ENCODE results near the gene HYAL1.

DNA sequence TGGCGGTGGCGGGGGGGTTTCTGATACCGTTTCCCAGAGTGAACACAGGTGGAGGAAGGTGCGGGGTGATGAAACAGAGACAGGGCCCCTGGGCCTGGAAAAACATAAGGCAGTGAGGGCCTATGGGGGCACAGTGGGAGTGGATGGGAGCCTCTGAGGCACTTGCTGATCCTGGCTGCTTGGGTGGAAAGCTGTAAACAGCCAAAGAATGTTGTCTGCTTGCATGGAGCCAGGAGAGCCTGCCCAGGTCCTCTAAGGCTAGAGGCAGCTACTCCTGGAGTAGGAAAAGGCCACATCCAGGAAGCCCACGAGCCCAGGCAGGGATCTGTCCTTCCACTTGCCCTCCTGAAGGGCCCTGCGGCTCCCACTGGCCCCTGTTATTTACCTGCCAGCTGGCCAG lies 37.4 kb downstream of the HYAL1 start:
- TF ChIP-seq, protein P1, sequence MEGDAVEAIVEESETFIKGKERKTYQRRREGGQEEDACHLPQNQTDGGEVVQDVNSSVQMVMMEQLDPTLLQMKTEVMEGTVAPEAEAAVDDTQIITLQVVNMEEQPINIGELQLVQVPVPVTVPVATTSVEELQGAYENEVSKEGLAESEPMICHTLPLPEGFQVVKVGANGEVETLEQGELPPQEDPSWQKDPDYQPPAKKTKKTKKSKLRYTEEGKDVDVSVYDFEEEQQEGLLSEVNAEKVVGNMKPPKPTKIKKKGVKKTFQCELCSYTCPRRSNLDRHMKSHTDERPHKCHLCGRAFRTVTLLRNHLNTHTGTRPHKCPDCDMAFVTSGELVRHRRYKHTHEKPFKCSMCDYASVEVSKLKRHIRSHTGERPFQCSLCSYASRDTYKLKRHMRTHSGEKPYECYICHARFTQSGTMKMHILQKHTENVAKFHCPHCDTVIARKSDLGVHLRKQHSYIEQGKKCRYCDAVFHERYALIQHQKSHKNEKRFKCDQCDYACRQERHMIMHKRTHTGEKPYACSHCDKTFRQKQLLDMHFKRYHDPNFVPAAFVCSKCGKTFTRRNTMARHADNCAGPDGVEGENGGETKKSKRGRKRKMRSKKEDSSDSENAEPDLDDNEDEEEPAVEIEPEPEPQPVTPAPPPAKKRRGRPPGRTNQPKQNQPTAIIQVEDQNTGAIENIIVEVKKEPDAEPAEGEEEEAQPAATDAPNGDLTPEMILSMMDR (IDR thresholded peaks at IDR 0.05): no peak
- TF ChIP-seq POLR2A (IDR thresholded peaks at IDR 0.05) (no peak), POLR2AphosphoS5 (IDR thresholded peaks at IDR 0.05) (no peak), EP300 (IDR thresholded peaks at IDR 0.05) (no peak)
